ENCODE data around the gene CYB5B. TPM values are rescaled to one million over a fixed set of nuclear protein-coding genes. Genes with fewer than 3 reads are reported as not detected.

CYB5B gene
- total and polyA plus RNA-seq, 4 donors: 38.7 to 86.3 (median 45.8) TPM

GRCh38 chr16:69431948-69432468, 7.6 kb downstream of the CYB5B start:
- Histone ChIP-seq H3K9ac (ENCODE audit: low read depth in 1 of 2, low read length in 2 of 2) (no peak overlapping the region), H3K36me3 (ENCODE audit: control insufficient read depth in 4 of 4, insufficient read depth in 3 of 4, low read depth in 1 of 4, low read length in 3 of 4) (peaks cover 0 to 29% (median 12%) of the 10 kb centered on the region in 4 donors), H3K9me3 (ENCODE audit: control insufficient read depth in 4 of 4, low read length in 3 of 4) (peaks cover 0 to 1% (median 0%) of the 10 kb centered on the region in 4 donors), H3K27me3 (ENCODE audit: control insufficient read depth in 4 of 4, insufficient read depth in 4 of 4, low read length in 3 of 4) (no peaks in the 10 kb centered on the region), H3K27ac (ENCODE audit: low read depth in 1 of 2, low read length in 2 of 2) (no peak overlapping the region), H3K4me3 (ENCODE audit: low read depth in 1 of 3, low read length in 3 of 3) (no peak overlapping the region), H3K4me1 (ENCODE audit: control insufficient read depth in 4 of 4, insufficient read depth in 4 of 4, low read length in 3 of 4) (peaks cover 6 to 11% (median 9%) of the 10 kb centered on the region in 4 donors)
- TF ChIP-seq YY1 (IDR thresholded peaks at IDR 0.05): no peak
- no peak for TF ChIP-seq EGR1 (IDR thresholded peaks at IDR 0.05; ENCODE audit: low read depth in 2 of 2)
- no peak for TF ChIP-seq RXRA (IDR thresholded peaks at IDR 0.05)
- TF ChIP-seq NR2F2 (IDR thresholded peaks at IDR 0.05): no peak
- no peak for TF ChIP-seq RAD21 (IDR thresholded peaks at IDR 0.05)
- TF ChIP-seq JUND (IDR thresholded peaks at IDR 0.05): no peak
- no peak for TF ChIP-seq GABPA (IDR thresholded peaks at IDR 0.05 in 1 of 2, conservative IDR thresholded peaks at IDR 0.05 in 1 of 2)
- TF ChIP-seq FOXA1 (IDR thresholded peaks at IDR 0.05): no peak
- TF ChIP-seq CTCF (IDR thresholded peaks at IDR 0.05; ENCODE audit: low read depth, low read length, missing input control): no peak
- no peak for TF ChIP-seq HNF4A (conservative IDR thresholded peaks at IDR 0.05)
- TF ChIP-seq REST (IDR thresholded peaks at IDR 0.05): no peak
- TF ChIP-seq HNF4G (IDR thresholded peaks at IDR 0.05): no peak
- TF ChIP-seq FOXA2 (IDR thresholded peaks at IDR 0.05): no peak
- no peak for TF ChIP-seq ZBTB33 (IDR thresholded peaks at IDR 0.05)
- no peak for TF ChIP-seq MAX (IDR thresholded peaks at IDR 0.05)
- TF ChIP-seq TAF1 (conservative IDR thresholded peaks at IDR 0.05): no peak
- no peak for DNase-seq (ENCODE audit: low spot score)
- WGBS: 92% methylated on average over 2 of the region's 2 CpGs

GRCh38 chr16:69434066-69434465, 9.6 kb downstream of the CYB5B start:
- Histone ChIP-seq H3K27ac (ENCODE audit: low read depth in 1 of 2, low read length in 2 of 2) (no peak overlapping the region), H3K4me1 (ENCODE audit: control insufficient read depth in 4 of 4, insufficient read depth in 4 of 4, low read length in 3 of 4) (peaks cover 6 to 13% (median 12%) of the 10 kb centered on the region in 4 donors), H3K4me3 (ENCODE audit: low read depth in 1 of 3, low read length in 3 of 3) (no peak overlapping the region), H3K27me3 (ENCODE audit: control insufficient read depth in 4 of 4, insufficient read depth in 4 of 4, low read length in 3 of 4) (no peaks in the 10 kb centered on the region), H3K9ac (ENCODE audit: low read depth in 1 of 2, low read length in 2 of 2) (no peak overlapping the region), H3K36me3 (ENCODE audit: control insufficient read depth in 4 of 4, insufficient read depth in 3 of 4, low read depth in 1 of 4, low read length in 3 of 4) (peaks cover 0 to 18% (median 7%) of the 10 kb centered on the region in 4 donors), H3K9me3 (ENCODE audit: control insufficient read depth in 4 of 4, low read length in 3 of 4) (peaks cover 0 to 1% (median 0%) of the 10 kb centered on the region in 4 donors)
- 96% methylated on average over 1 of the region's 1 CpG for whole genome bisulfite sequencing
- TF ChIP-seq MAX (IDR thresholded peaks at IDR 0.05) (no peak), GABPA (IDR thresholded peaks at IDR 0.05 in 1 of 2, conservative IDR thresholded peaks at IDR 0.05 in 1 of 2) (no peak), FOXA1 (IDR thresholded peaks at IDR 0.05) (no peak), TAF1 (conservative IDR thresholded peaks at IDR 0.05) (no peak), ZBTB33 (IDR thresholded peaks at IDR 0.05) (no peak), HNF4G (IDR thresholded peaks at IDR 0.05) (no peak), JUND (IDR thresholded peaks at IDR 0.05) (no peak), SP1 (IDR thresholded peaks at IDR 0.05) (no peak), CTCF (IDR thresholded peaks at IDR 0.05; ENCODE audit: low read depth, low read length, missing input control) (no peak)
- no peak for DNase-seq (ENCODE audit: low spot score)

Data from liver (tissue), 9 donors.